ENCODE measurements around the gene PLD1. TPM values are rescaled to one million over a fixed set of nuclear protein-coding genes. Genes with fewer than 3 reads are reported as not detected.
A peak's percentile ranks its signal among the peaks of the same experiment; 100 is the strongest.

Gene PLD1
- total and polyA plus RNA-seq, 5 donors from 2014 or later: 1.2 to 8.8 (median 3.6) TPM; not detected in 1

DNA sequence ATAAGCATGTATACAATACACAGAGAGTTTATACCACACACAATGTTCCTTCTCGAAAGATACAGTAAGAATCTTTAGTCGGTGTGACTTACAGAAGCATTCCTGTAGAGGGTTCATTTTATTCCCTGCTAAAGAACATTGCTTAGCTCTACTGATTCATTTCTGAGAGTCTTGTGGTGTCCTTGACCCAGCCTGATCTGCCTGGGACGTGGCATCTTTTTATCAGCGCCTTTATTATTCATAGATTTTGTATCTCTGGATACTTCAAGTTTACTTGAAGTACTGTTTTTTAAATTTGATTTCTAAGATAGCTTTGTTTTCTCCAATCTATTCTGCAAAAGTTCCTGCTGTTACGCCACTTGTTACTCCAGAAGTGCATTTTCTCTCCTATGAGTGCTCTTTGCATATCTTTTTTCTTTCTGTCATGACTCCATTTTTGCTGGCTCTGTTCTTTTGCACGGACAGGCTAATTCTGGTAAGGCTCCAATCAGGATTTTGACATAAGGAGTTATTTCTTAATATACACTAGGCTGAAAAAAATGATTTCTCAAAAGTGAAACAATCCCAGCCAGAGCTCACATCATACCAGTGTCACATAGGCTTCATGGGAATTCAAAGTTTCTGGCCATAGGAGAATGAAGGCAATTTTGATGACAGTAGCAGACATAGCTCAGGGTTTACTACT lies 235.6 kb downstream of the PLD1 start:
- no peaks in the 10 kb centered on the region for H3K9me3 ChIP-seq (ENCODE audit: control insufficient read depth in 2 of 2, low read length in 2 of 2)
- Mint-ChIP-seq H3K27ac (no peak overlapping the region), H3K36me3 (no peaks in the 10 kb centered on the region), H3K4me3 (no peak overlapping the region), H3K27me3 (peaks cover 39% of the 10 kb centered on the region), H3K9me3 (peaks cover 0 to 3% (median 0%) of the 10 kb centered on the region in 7 donors), H3K4me1 (peaks cover 0 to 10% (median 0%) of the 10 kb centered on the region in 4 donors)
- ATAC-seq (ENCODE audit: low read depth in 2 of 2) (no peak), DNase-seq (no peak)
- no peaks in the 10 kb centered on the region for H3K36me3 ChIP-seq (ENCODE audit: control insufficient read depth, insufficient read depth, low read length)
- H3K4me1 ChIP-seq (ENCODE audit: control insufficient read depth, insufficient read depth, low read length, poor library complexity, severe bottlenecking): no peaks in the 10 kb centered on the region
- peak overlapping the region; percentile 5 for H3K4me3 ChIP-seq (ENCODE audit: low read depth, low read length)
- H3K27ac ChIP-seq (ENCODE audit: insufficient read depth, low read length, poor library complexity, severe bottlenecking): no peak overlapping the region
- peaks cover 17% of the 10 kb centered on the region for H3K27me3 ChIP-seq (ENCODE audit: control insufficient read depth, insufficient read depth, low read length)

DNA sequence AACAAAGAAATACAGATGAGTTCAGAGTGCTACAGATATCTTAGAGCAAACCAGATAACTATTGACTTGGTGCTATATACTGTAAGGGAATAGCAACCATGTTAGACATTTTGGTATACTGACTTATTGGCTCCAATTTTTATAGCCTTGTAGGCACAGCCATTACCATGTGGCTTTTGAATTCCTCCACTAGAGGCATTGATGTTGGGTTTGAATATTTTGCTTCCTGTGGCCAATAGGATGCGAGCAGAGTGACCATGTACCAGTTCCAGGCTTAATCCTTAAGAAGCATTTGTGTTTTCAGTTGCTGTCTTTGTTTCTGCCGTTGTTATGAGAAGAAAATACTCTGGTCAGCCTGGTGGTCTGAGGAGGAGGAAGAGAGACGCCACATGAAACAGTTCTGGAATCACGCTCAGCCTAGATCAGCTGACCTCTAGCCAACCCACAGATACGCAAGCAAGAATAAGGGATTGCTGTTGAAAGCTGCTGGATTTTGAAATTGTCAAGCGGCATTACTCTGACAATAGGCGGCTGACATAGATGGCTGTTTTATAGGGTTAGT lies 240.6 kb downstream of the PLD1 start:
- Histone ChIP-seq H3K9me3 (ENCODE audit: control insufficient read depth in 2 of 2, low read length in 2 of 2) (no peaks in the 10 kb centered on the region), H3K4me1 (ENCODE audit: control insufficient read depth, insufficient read depth, low read length, poor library complexity, severe bottlenecking) (no peaks in the 10 kb centered on the region), H3K27me3 (ENCODE audit: control insufficient read depth, insufficient read depth, low read length) (peaks cover 12% of the 10 kb centered on the region), H3K36me3 (ENCODE audit: control insufficient read depth, insufficient read depth, low read length) (no peaks in the 10 kb centered on the region), H3K4me3 (ENCODE audit: low read depth, low read length) (no peak overlapping the region), H3K27ac (ENCODE audit: insufficient read depth, low read length, poor library complexity, severe bottlenecking) (no peak overlapping the region)
- Mint-ChIP-seq H3K36me3 (no peaks in the 10 kb centered on the region), H3K4me3 (no peak overlapping the region), H3K27ac (no peak overlapping the region), H3K4me1 (peaks cover 0 to 10% (median 0%) of the 10 kb centered on the region in 4 donors), H3K27me3 (peaks cover 27% of the 10 kb centered on the region), H3K9me3 (no peaks in the 10 kb centered on the region)
- DNase-seq: no peak
- ATAC-seq (ENCODE audit: low read depth in 2 of 2): no peak

DNA sequence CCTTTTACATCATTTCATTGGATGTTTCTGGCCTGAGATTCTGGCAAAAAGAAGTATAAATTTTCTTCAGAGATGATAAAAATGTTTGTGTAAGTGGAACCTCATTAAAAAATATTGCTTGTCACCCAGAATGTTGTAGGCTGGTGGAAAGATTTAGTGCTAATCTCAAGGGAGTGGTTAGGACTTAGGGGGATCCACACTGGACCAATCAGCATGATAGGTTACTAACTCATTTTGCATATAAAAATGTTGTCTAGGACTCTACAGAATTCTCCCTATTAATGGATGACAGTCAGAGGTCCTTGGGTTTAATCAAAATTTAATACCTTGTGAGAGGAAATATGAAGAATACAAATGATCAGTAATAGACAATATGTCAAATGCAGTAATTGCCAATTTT lies 241.5 kb downstream of the PLD1 start:
- Mint-ChIP-seq H3K27me3 (peaks cover 18% of the 10 kb centered on the region), H3K4me1 (peaks cover 0 to 10% (median 0%) of the 10 kb centered on the region in 4 donors), H3K36me3 (no peaks in the 10 kb centered on the region), H3K27ac (no peak overlapping the region), H3K9me3 (no peaks in the 10 kb centered on the region), H3K4me3 (no peak overlapping the region)
- Histone ChIP-seq H3K4me3 (ENCODE audit: low read depth, low read length) (no peak overlapping the region), H3K27me3 (ENCODE audit: control insufficient read depth, insufficient read depth, low read length) (peaks cover 4% of the 10 kb centered on the region), H3K27ac (ENCODE audit: insufficient read depth, low read length, poor library complexity, severe bottlenecking) (no peak overlapping the region), H3K36me3 (ENCODE audit: control insufficient read depth, insufficient read depth, low read length) (no peaks in the 10 kb centered on the region), H3K4me1 (ENCODE audit: control insufficient read depth, insufficient read depth, low read length, poor library complexity, severe bottlenecking) (no peaks in the 10 kb centered on the region), H3K9me3 (ENCODE audit: control insufficient read depth in 2 of 2, low read length in 2 of 2) (no peaks in the 10 kb centered on the region)
- ATAC-seq (ENCODE audit: low read depth in 2 of 2): no peak
- no peak for DNase-seq

DNA sequence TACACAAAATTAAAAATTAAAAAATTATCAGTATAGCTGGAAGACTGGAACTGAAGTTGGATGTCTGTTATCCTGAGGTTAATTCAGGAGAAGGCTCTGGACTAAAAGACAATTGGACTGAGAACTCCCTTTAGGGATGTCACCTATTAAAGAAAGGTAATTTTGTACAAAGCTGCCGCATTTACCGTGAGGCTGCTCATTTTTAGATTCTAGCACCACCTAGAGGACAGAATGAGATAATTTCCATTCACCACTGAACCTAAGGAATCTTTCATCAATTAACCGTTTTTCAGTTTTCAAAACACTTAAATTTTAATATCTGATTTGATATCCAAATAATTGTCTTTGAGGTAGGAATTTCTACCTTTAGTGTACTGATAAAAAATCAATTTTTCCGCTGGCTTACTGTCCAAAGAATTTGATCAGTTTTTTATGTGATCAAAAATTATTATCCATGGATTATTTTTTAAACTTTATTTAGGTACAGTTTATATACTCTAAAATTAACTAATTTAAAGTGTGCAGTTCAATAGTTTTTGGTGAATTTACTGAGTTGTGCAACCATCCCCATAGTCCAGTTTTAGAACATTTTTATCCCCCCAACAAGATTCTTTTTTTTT lies 243.4 kb downstream of the PLD1 start:
- DNase-seq: peak; percentile 4 to 73 (median 65)
- Mint-ChIP-seq H3K4me3 (no peak overlapping the region), H3K27ac (no peak overlapping the region), H3K27me3 (peaks cover 9% of the 10 kb centered on the region), H3K9me3 (no peaks in the 10 kb centered on the region), H3K36me3 (no peaks in the 10 kb centered on the region), H3K4me1 (peaks cover 3 to 14% (median 7%) of the 10 kb centered on the region in 4 donors)
- no peaks in the 10 kb centered on the region for H3K9me3 ChIP-seq (ENCODE audit: control insufficient read depth in 2 of 2, low read length in 2 of 2)
- no peak overlapping the region for H3K27ac ChIP-seq (ENCODE audit: insufficient read depth, low read length, poor library complexity, severe bottlenecking)
- no peaks in the 10 kb centered on the region for H3K36me3 ChIP-seq (ENCODE audit: control insufficient read depth, insufficient read depth, low read length)
- H3K4me3 ChIP-seq (ENCODE audit: low read depth, low read length): peak overlapping the region; percentile 15
- H3K27me3 ChIP-seq (ENCODE audit: control insufficient read depth, insufficient read depth, low read length): no peaks in the 10 kb centered on the region
- H3K4me1 ChIP-seq (ENCODE audit: control insufficient read depth, insufficient read depth, low read length, poor library complexity, severe bottlenecking): peaks cover 4% of the 10 kb centered on the region
- ATAC-seq (ENCODE audit: low read depth in 2 of 2): peak; percentile 55 to 61

DNA sequence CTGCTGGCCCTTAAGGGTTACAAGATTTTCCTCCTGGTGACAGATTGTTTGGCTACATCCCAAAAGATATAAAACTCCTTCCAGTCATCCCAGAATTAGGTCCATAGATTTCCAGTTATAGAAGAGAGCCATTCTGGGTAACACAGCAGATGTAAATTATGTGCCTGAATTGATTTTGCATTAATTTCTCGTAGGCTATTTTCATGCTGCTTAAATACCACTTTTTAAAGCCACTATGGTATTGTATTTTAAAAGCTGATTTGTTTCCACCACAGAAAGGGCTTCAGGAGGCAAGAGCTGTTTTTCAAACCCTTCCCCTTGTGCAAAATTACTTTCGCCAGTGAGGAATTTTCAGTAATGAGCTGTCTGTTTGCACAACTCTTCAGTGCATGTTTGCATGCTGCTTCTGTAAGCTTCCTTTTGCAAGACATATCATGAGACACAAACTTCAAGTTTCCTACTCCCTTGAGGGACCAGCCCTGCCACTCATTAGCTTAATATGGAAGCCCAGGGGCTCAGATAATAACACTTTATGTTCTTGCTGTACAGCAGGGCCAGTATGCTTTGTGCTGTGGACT lies 244.7 kb downstream of the PLD1 start:
- ATAC-seq (ENCODE audit: low read depth in 2 of 2) (no peak), DNase-seq (no peak)
- no peaks in the 10 kb centered on the region for H3K36me3 Mint-ChIP-seq
- H3K27me3 Mint-ChIP-seq: peaks cover 13% of the 10 kb centered on the region
- H3K27me3 ChIP-seq (ENCODE audit: control insufficient read depth, insufficient read depth, low read length): no peaks in the 10 kb centered on the region
- peaks cover 9% of the 10 kb centered on the region for H3K4me1 ChIP-seq (ENCODE audit: control insufficient read depth, insufficient read depth, low read length, poor library complexity, severe bottlenecking)
- peaks cover 7 to 24% (median 16%) of the 10 kb centered on the region in 4 donors for H3K4me1 Mint-ChIP-seq
- no peaks in the 10 kb centered on the region for H3K36me3 ChIP-seq (ENCODE audit: control insufficient read depth, insufficient read depth, low read length)
- no peak overlapping the region for H3K4me3 ChIP-seq (ENCODE audit: low read depth, low read length)
- H3K27ac ChIP-seq (ENCODE audit: insufficient read depth, low read length, poor library complexity, severe bottlenecking): no peak overlapping the region
- no peaks in the 10 kb centered on the region for H3K9me3 ChIP-seq (ENCODE audit: control insufficient read depth in 2 of 2, low read length in 2 of 2)
- H3K4me3 Mint-ChIP-seq: no peak overlapping the region
- H3K27ac Mint-ChIP-seq: peak overlapping the region in 1 of 3 donors; percentile 31
- no peaks in the 10 kb centered on the region for H3K9me3 Mint-ChIP-seq

DNA sequence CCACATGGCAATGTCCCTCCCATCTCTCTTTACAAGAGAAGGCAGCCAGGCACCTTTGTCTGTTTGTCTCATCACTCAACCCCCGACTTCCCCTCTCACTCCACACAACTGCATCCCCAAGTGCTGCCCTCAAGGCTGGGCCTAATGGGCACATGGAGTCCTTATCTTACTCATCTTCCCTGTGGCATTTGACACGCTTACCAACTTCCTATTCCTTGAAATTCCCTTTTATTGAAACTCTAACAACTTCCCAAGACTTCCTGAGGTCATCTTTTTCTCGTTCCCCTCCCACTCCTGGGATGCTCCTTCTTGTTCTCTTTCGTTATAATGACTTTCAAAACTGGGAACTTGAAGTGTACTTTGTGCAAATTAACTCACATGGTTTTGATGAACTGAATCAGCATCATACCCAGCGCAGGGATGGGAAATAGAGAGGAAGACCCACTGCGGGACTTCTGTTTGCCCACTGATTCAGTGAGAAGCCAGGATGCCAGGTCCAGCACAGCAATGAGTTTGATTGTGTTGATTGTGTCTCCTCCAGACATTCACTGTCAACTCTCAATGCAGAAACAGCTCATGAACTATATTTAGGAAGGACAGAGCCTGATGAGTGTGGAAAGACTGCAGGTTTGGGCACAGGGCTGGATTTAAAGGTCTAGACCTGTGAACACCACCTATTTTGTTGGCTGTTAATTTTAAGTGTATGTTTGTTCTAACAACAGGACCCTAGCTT lies 245.4 kb downstream of the PLD1 start:
- H3K27me3 ChIP-seq (ENCODE audit: control insufficient read depth, insufficient read depth, low read length): no peaks in the 10 kb centered on the region
- H3K27ac ChIP-seq (ENCODE audit: insufficient read depth, low read length, poor library complexity, severe bottlenecking): no peak overlapping the region
- peak overlapping the region; percentile 28 to 65 (median 63) for H3K27ac Mint-ChIP-seq
- peaks cover 9% of the 10 kb centered on the region for H3K4me1 ChIP-seq (ENCODE audit: control insufficient read depth, insufficient read depth, low read length, poor library complexity, severe bottlenecking)
- H3K36me3 Mint-ChIP-seq: no peaks in the 10 kb centered on the region
- H3K27me3 Mint-ChIP-seq: peaks cover 13% of the 10 kb centered on the region
- ATAC-seq (ENCODE audit: low read depth in 2 of 2) (no peak), DNase-seq (no peak)
- no peaks in the 10 kb centered on the region for H3K9me3 Mint-ChIP-seq
- no peaks in the 10 kb centered on the region for H3K9me3 ChIP-seq (ENCODE audit: control insufficient read depth in 2 of 2, low read length in 2 of 2)
- no peaks in the 10 kb centered on the region for H3K36me3 ChIP-seq (ENCODE audit: control insufficient read depth, insufficient read depth, low read length)
- H3K4me3 ChIP-seq (ENCODE audit: low read depth, low read length): no peak overlapping the region
- peaks cover 7 to 24% (median 16%) of the 10 kb centered on the region in 4 donors for H3K4me1 Mint-ChIP-seq
- no peak overlapping the region for H3K4me3 Mint-ChIP-seq

DNA sequence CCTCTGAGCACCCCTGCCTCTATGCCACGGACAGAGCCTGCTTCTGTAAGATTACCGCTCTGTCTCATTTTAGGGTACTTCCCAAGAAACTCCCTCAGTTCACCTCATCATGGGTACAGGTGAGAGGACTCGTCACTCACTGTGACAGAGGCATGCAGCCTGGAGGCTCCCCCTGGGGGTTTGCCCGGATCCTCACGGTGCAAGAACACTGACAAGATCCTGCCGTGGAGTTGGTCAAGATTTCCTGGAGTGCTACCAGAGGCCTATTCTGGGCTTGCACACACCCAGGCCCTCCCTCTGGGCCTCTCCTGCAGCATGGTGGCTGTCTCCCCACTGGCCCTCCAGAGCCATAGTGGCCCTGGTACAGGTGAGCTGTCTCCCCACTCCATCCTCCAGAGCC lies 247.0 kb downstream of the PLD1 start:
- Histone ChIP-seq H3K4me1 (ENCODE audit: control insufficient read depth, insufficient read depth, low read length, poor library complexity, severe bottlenecking) (peaks cover 9% of the 10 kb centered on the region), H3K36me3 (ENCODE audit: control insufficient read depth, insufficient read depth, low read length) (no peaks in the 10 kb centered on the region), H3K27ac (ENCODE audit: insufficient read depth, low read length, poor library complexity, severe bottlenecking) (no peak overlapping the region), H3K4me3 (ENCODE audit: low read depth, low read length) (no peak overlapping the region), H3K9me3 (ENCODE audit: control insufficient read depth in 2 of 2, low read length in 2 of 2) (no peaks in the 10 kb centered on the region), H3K27me3 (ENCODE audit: control insufficient read depth, insufficient read depth, low read length) (no peaks in the 10 kb centered on the region)
- no peak overlapping the region for H3K4me3 Mint-ChIP-seq
- no peaks in the 10 kb centered on the region for H3K9me3 Mint-ChIP-seq
- peaks cover 8% of the 10 kb centered on the region for H3K27me3 Mint-ChIP-seq
- DNase-seq (no peak), ATAC-seq (ENCODE audit: low read depth in 2 of 2) (no peak)
- H3K27ac Mint-ChIP-seq: peak overlapping the region in 2 of 3 donors; percentile 55 to 95
- no peaks in the 10 kb centered on the region for H3K36me3 Mint-ChIP-seq
- H3K4me1 Mint-ChIP-seq: peaks cover 11 to 26% (median 18%) of the 10 kb centered on the region in 4 donors
